GM21723 (cell line): ENCODE data around the gene SH2D1B.
"Not testable (repeated sequence)": the region's sequence is repeated elsewhere in the genome, so short reads cannot be mapped to it uniquely, and the experiment has no call there.

Source experiments
- ATAC-seq: cut with Tn5 transposase; IDR thresholded peaks from one replicate; pipeline ENCODE4 v1.9.1; 2021; ENCODE audit warnings: mild to moderate bottlenecking, moderate library complexity; ENCODE audit not compliant: unreplicated experiment

Gene SH2D1B

GRCh38 chr1:162365284-162366020 is 46.5 kb downstream of the SH2D1B start:
- no peak for ATAC-seq

GRCh38 chr1:162364498-162364897 is 47.4 kb downstream of the SH2D1B start:
- no peak for ATAC-seq

GRCh38 chr1:162363823-162364222 is 48.1 kb downstream of the SH2D1B start:
- ATAC-seq, result no peak

GRCh38 chr1:162361349-162361748 is 50.6 kb downstream of the SH2D1B start:
- peak; percentile 29 for ATAC-seq

GRCh38 chr1:162360874-162361260 is 51.1 kb downstream of the SH2D1B start:
- no peak for ATAC-seq

- no peak for ATAC-seq
Measured at GRCh38 chr1:162360237-162360873, 51.6 kb downstream of the SH2D1B start.

GRCh38 chr1:162359523-162360236 is 52.3 kb downstream of the SH2D1B start:
- no peak for ATAC-seq

- no peak for ATAC-seq
Measured at GRCh38 chr1:162358928-162359327, 53.0 kb downstream of the SH2D1B start.

GRCh38 chr1:162357681-162358266 is 54.2 kb downstream of the SH2D1B start:
- no peak for ATAC-seq

GRCh38 chr1:162353702-162354101 is 58.2 kb downstream of the SH2D1B start:
- ATAC-seq, result no peak

- ATAC-seq, result no peak
Measured at GRCh38 chr1:162353078-162353477, 58.9 kb downstream of the SH2D1B start.

- not testable (repeated sequence) for ATAC-seq
Measured at GRCh38 chr1:162351874-162352273, 60.1 kb downstream of the SH2D1B start.

GRCh38 chr1:162351246-162351842 is 60.6 kb downstream of the SH2D1B start:
- ATAC-seq, result no peak

- ATAC-seq, result no peak
Measured at GRCh38 chr1:162349635-162350330, 62.2 kb downstream of the SH2D1B start.

- no peak for ATAC-seq
Measured at GRCh38 chr1:162347281-162347680, 64.7 kb downstream of the SH2D1B start.
